ENCODE results near the gene CPAMD8.

CPAMD8 gene

DNA sequence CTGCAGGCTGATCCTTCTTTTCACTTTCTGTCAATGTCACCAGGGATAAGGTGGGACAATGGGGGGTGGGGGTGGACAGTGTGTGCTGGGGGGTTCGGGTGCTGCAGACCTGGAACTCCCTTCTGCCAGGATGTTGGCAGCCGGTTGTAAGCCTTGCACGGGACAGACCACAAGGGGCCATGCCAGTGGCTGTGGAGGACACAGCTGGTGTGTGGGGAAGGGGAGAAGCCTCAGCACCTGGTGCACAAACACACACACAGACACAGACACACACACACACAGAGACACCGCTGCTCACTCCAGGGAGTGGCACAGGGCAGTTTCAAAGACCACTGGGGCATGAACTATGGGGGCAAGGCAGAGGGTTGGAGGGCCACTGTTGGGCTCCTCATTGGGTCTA lies 134.2 kb downstream of the CPAMD8 start:
- TF ChIP-seq Cebpa-rat (IDR thresholded peaks at IDR 0.05), result no peak
- peaks cover 0 to 9% (median 0%) of the 10 kb centered on the region in 11 experiments; a peak in 2 of 22 replicates for H3K36me3 ChIP-seq
- peaks cover 0 to 4% (median 0%) of the 10 kb centered on the region in 11 experiments; a peak in 1 of 22 replicates for H4K20me1 ChIP-seq
- H3K4me3 ChIP-seq, result peak overlapping the region in 6 of 10 experiments; percentile 8 to 71 (median 51); a peak in 7 of 20 replicates
- peaks cover 84 to 94% (median 93%) of the 10 kb centered on the region in 10 experiments for H3K4me1 ChIP-seq
- H3K27ac ChIP-seq, result peak overlapping the region in 8 of 11 experiments; percentile 83 to 96 (median 92); a peak in 15 of 22 replicates
- H3K9ac ChIP-seq, result peak overlapping the region in 9 of 11 experiments; percentile 62 to 91 (median 86); a peak in 16 of 22 replicates
- H3K27me3 ChIP-seq, result no peaks in the 10 kb centered on the region
- H3K4me2 ChIP-seq, result peak overlapping the region; percentile 95 to 100 (median 99)
- H3K9me3 ChIP-seq (replicated peaks in 1 of 11), result no peaks in the 10 kb centered on the region

- no peaks in the 10 kb centered on the region for H3K9me3 ChIP-seq (replicated peaks in 1 of 11)
- H3K4me2 ChIP-seq, result peak overlapping the region; percentile 95 to 100 (median 99)
- peak overlapping the region in 8 of 11 experiments; percentile 25 to 91 (median 86); a peak in 14 of 22 replicates for H3K9ac ChIP-seq
- H3K36me3 ChIP-seq, result peaks cover 0 to 9% (median 0%) of the 10 kb centered on the region in 11 experiments; a peak in 2 of 22 replicates
- peaks cover 90 to 99% (median 99%) of the 10 kb centered on the region in 10 experiments for H3K4me1 ChIP-seq
- peak overlapping the region in 6 of 10 experiments; percentile 10 to 71 (median 51); a peak in 8 of 20 replicates for H3K4me3 ChIP-seq
- no peaks in the 10 kb centered on the region for H3K27me3 ChIP-seq
- peaks cover 0 to 4% (median 0%) of the 10 kb centered on the region in 11 experiments; a peak in 1 of 22 replicates for H4K20me1 ChIP-seq
- TF ChIP-seq Cebpa-rat (IDR thresholded peaks at IDR 0.05), result no peak
- H3K27ac ChIP-seq, result peak overlapping the region in 8 of 11 experiments; percentile 66 to 96 (median 92); a peak in 17 of 22 replicates
These were observed 134.8 kb downstream of the CPAMD8 start for GRCh38 chr19:16891696-16892382.

DNA sequence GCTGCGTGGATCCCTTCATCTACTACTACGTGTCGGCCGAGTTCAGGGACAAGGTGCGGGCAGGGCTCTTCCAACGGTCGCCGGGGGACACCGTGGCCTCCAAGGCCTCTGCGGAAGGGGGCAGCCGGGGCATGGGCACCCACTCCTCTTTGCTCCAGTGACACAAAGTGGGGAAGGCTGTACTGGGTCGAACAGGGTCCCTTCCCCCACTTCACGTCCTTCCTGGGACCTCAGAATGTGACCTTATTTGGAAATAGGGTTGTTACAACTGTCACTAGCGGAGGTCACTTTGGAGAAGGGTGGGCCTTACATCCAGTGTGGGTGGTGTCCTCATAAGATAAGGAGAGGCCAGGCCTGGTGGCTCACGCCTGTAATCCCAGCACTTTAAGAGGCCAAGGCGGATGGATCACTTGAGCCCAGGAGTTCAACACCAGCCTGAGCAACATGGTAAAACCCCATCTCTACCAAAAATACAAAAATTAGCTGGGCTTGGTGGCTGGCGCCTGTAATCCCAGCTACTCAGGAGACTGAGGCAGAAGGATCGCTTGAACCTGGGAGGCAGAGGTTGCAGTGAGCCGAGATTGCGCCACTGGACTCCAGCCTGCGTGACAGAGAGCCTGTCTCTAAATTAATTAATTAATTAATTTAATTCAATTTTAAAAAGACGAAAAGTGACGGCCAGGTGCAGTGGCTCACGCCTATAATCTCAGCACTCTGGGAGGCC lies 136.0 kb downstream of the CPAMD8 start:
- peaks cover 90 to 100% (median 100%) of the 10 kb centered on the region in 10 experiments for H3K4me1 ChIP-seq
- peak overlapping the region in 6 of 11 experiments; percentile 82 to 91 (median 88); a peak in 13 of 22 replicates for H3K9ac ChIP-seq
- peak overlapping the region; percentile 95 to 100 (median 99) for H3K4me2 ChIP-seq

DNA sequence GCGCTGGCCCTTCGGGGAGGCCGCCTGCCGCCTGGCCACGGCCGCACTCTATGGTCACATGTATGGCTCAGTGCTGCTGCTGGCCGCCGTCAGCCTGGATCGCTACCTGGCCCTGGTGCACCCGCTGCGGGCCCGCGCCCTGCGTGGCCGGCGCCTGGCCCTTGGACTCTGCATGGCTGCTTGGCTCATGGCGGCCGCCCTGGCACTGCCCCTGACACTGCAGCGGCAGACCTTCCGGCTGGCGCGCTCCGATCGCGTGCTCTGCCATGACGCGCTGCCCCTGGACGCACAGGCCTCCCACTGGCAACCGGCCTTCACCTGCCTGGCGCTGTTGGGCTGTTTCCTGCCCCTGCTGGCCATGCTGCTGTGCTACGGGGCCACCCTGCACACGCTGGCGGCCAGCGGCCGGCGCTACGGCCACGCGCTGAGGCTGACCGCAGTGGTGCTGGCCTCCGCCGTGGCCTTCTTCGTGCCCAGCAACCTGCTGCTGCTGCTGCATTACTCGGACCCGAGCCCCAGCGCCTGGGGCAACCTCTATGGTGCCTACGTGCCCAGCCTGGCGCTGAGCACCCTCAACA lies 136.6 kb downstream of the CPAMD8 start:
- Histone ChIP-seq H3K4me1 (peaks cover 83 to 99% (median 97%) of the 10 kb centered on the region in 10 experiments), H3K4me3 (peak overlapping the region; percentile 36 to 72 (median 66); a peak in 17 of 20 replicates), H3K36me3 (peaks cover 0 to 9% (median 0%) of the 10 kb centered on the region in 11 experiments; a peak in 2 of 22 replicates), H3K27me3 (no peaks in the 10 kb centered on the region), H3K27ac (peak overlapping the region in 10 of 11 experiments; percentile 59 to 96 (median 90); a peak in 19 of 22 replicates), H4K20me1 (peaks cover 0 to 4% (median 0%) of the 10 kb centered on the region in 11 experiments; a peak in 1 of 22 replicates), H3K4me2 (peak overlapping the region; percentile 95 to 100 (median 99)), H3K9ac (peak overlapping the region; percentile 56 to 91 (median 83); a peak in 19 of 22 replicates), H3K9me3 (replicated peaks in 1 of 11) (no peaks in the 10 kb centered on the region)
- TF ChIP-seq Cebpa-rat (IDR thresholded peaks at IDR 0.05), result no peak

More for the DNA sequence above, 136.0 kb downstream of the CPAMD8 start:
- peak overlapping the region in 9 of 11 experiments; percentile 81 to 96 (median 91); a peak in 18 of 22 replicates for H3K27ac ChIP-seq
- H3K4me3 ChIP-seq, result peak overlapping the region in 8 of 10 experiments; percentile 64 to 72 (median 67); a peak in 16 of 20 replicates
- no peak for TF ChIP-seq Cebpa-rat (IDR thresholded peaks at IDR 0.05)
- peaks cover 0 to 4% (median 0%) of the 10 kb centered on the region in 11 experiments; a peak in 1 of 22 replicates for H4K20me1 ChIP-seq
- H3K36me3 ChIP-seq, result peaks cover 0 to 9% (median 0%) of the 10 kb centered on the region in 11 experiments; a peak in 2 of 22 replicates
- no peaks in the 10 kb centered on the region for H3K9me3 ChIP-seq (replicated peaks in 1 of 11)
- no peaks in the 10 kb centered on the region for H3K27me3 ChIP-seq

DNA sequence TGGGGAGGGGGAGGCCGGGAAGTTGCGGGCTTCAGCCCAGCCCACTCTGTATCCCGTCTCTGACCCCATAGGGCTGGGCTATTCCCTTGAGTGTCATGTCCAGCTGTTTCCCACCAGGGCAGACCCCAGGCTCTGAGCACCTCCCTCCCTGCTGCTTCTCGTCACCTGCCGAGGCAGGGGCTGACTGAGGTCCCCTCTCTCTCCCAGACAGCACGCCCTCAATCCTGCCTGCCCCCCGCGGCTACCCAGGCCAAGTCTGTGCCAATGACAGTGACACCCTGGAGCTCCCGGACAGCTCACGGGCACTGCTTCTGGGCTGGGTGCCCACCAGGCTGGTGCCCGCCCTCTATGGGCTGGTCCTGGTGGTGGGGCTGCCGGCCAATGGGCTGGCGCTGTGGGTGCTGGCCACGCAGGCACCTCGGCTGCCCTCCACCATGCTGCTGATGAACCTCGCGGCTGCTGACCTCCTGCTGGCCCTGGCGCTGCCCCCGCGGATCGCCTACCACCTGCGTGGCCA lies 137.2 kb downstream of the CPAMD8 start:
- H3K4me1 ChIP-seq, result peaks cover 79 to 97% (median 93%) of the 10 kb centered on the region in 10 experiments
- peak overlapping the region; percentile 95 to 100 (median 99) for H3K4me2 ChIP-seq
- TF ChIP-seq Cebpa-rat (IDR thresholded peaks at IDR 0.05), result no peak

GRCh38 chr19:16888629-16889365 lies 137.8 kb downstream of the CPAMD8 start, which contains the start of gene F2RL3:
F2RL3 (plus strand) TSS chr19:16888999; CDS start chr19:16889190, 191 bp downstream.
- H3K27ac ChIP-seq, result peak within 1 kb of the TSS in 10 of 11 experiments; percentile 59 to 96 (median 90); a peak in 21 of 22 replicates
- peak within 1 kb of the TSS; percentile 95 to 100 (median 99) for H3K4me2 ChIP-seq

More for the DNA sequence above, 137.2 kb downstream of the CPAMD8 start:
- Histone ChIP-seq H4K20me1 (peaks cover 0 to 4% (median 0%) of the 10 kb centered on the region in 11 experiments; a peak in 1 of 22 replicates), H3K27ac (peak overlapping the region in 10 of 11 experiments; percentile 59 to 96 (median 90); a peak in 21 of 22 replicates), H3K9ac (peak overlapping the region; percentile 56 to 91 (median 83); a peak in 21 of 22 replicates), H3K4me3 (peak overlapping the region; percentile 36 to 72 (median 66)), H3K36me3 (peaks cover 0 to 9% (median 0%) of the 10 kb centered on the region in 11 experiments; a peak in 2 of 22 replicates), H3K27me3 (no peaks in the 10 kb centered on the region), H3K9me3 (replicated peaks in 1 of 11) (peaks cover 0 to under 1% (median 0%) of the 10 kb centered on the region in 11 experiments; a peak in 3 of 22 replicates)

More at GRCh38 chr19:16888629-16889365, 137.8 kb downstream of the CPAMD8 start, which contains the start of gene F2RL3:
- no peak for TF ChIP-seq Cebpa-rat (IDR thresholded peaks at IDR 0.05)
- H3K9ac ChIP-seq, result peak within 1 kb of the TSS; percentile 56 to 91 (median 83); a peak in 21 of 22 replicates
- H3K27me3 ChIP-seq, result no peaks in the 10 kb centered on the region
- peaks cover 0 to 4% (median 0%) of the 10 kb centered on the region in 11 experiments; a peak in 1 of 22 replicates for H4K20me1 ChIP-seq
- peaks cover 73 to 96% (median 88%) of the 10 kb centered on the region in 10 experiments for H3K4me1 ChIP-seq
- peaks cover 0 to 9% (median 0%) of the 10 kb centered on the region in 11 experiments; a peak in 2 of 22 replicates for H3K36me3 ChIP-seq
- H3K4me3 ChIP-seq, result peak within 1 kb of the TSS; percentile 36 to 72 (median 66)
- H3K9me3 ChIP-seq (replicated peaks in 1 of 11), result peaks cover under 1 to 7% (median 5%) of the 10 kb centered on the region in 11 experiments; a peak in 19 of 22 replicates

All from BLaER1 treated with 17β-estradiol and CSF1 and Interleukin-3, amounts not matched to agents 10 nM and 100 nM (cell line).